IMR-90 (cell line): Measurements from ENCODE around the gene SMIM26. TPM values are rescaled to one million over a fixed set of nuclear protein-coding genes. Genes with fewer than 3 reads are reported as not detected.

ENCODE experiments used
- ATAC-seq: fragments of 200-7000 bp; cut with Tn5 transposase; 2 replicates; pipeline ENCODE4 v1.9.1; 2020; ENCODE audit warnings: low read depth, mild to moderate bottlenecking, moderate library complexity
- BruUV-seq: library from RNA; stranded (reverse); fragments of 400-500 nt; replicated peaks from 2 replicates; lab custom pipeline; 2021; lab: Mats Ljungman, UMichigan
- CTCF ChIA-PET: fragments of 300-600 bp; formaldehyde crosslinking; extraction: SDS; loops from one replicate; lab custom pipeline; 2021; ENCODE audit warnings: antibody characterized with exemption; lab: Yijun Ruan, JAX
- POLR2A ChIA-PET: fragments of 300-600 bp; sonication (Branson Sonifier 250); formaldehyde crosslinking; loops from one replicate; lab custom pipeline; 2022; ENCODE audit warnings: antibody characterized with exemption; ENCODE audit not compliant: unreplicated experiment; lab: Charles Lee
- DNase-seq: peaks from one replicate; pipeline ENCODE4 v3.0.0; 2013
- H2AFZ ChIP-seq: replicated peaks from 2 replicates; pipeline ENCODE3; 2013; ENCODE audit warnings: low read length, mild to moderate bottlenecking; ENCODE audit not compliant: poor library complexity
- H2AK5ac ChIP-seq: 2 replicates; pipeline ENCODE4 v1.6.1; 2013; ENCODE audit warnings: low read depth, low read length, inconsistent platforms
- H2AK9ac ChIP-seq: replicated peaks from 2 replicates; pipeline ENCODE3; 2013; ENCODE audit warnings: mild to moderate bottlenecking, low read depth, low read length, moderate library complexity; ENCODE audit not compliant: poor library complexity
- H2BK120ac ChIP-seq: 2 replicates; pipeline ENCODE4 v1.6.1; 2013; ENCODE audit warnings: low read depth, low read length, inconsistent platforms
- H2BK15ac ChIP-seq: 3 replicates; pipeline ENCODE4 v1.6.1; 2013; ENCODE audit warnings: low read depth, low read length, inconsistent platforms
- H2BK20ac ChIP-seq: 2 replicates; pipeline ENCODE4 v1.6.1; 2013; ENCODE audit warnings: low read depth, mild to moderate bottlenecking, inconsistent platforms, low read length, moderate library complexity
- H2BK5ac ChIP-seq: 2 replicates; pipeline ENCODE4 v1.6.1; 2013; ENCODE audit warnings: mild to moderate bottlenecking, low read depth, low read length, inconsistent platforms; ENCODE audit not compliant: poor library complexity, severe bottlenecking
- H3K14ac ChIP-seq: replicated peaks from 2 replicates; pipeline ENCODE4 v1.6.1; 2013; ENCODE audit warnings: low read depth, low read length, inconsistent platforms
- H3K18ac ChIP-seq: 2 replicates; pipeline ENCODE4 v1.6.1; 2013; ENCODE audit warnings: low read depth, low read length, control low read depth
- H3K23ac ChIP-seq: 2 replicates; pipeline ENCODE4 v1.6.1; 2013; ENCODE audit warnings: low read depth, low read length, inconsistent platforms
- H3K27ac ChIP-seq: 2 replicates; pipeline ENCODE4 v1.5.1; 2013; ENCODE audit warnings: mild to moderate bottlenecking, control low read depth, low read length; ENCODE audit not compliant: insufficient read depth
- H3K27me3 ChIP-seq: 2 replicates; pipeline ENCODE4 v1.6.1; 2013; ENCODE audit warnings: low read length; ENCODE audit not compliant: control insufficient read depth, insufficient read depth
- H3K36me3 ChIP-seq: 2 replicates; pipeline ENCODE4 v1.6.1; 2013; ENCODE audit warnings: low read length, mixed read lengths; ENCODE audit not compliant: control insufficient read depth, insufficient read depth
- H3K4ac ChIP-seq: 2 replicates; pipeline ENCODE4 v1.6.1; 2013; ENCODE audit warnings: low read depth, low read length, inconsistent platforms
- H3K4me1 ChIP-seq: 2 replicates; pipeline ENCODE4 v1.6.1; 2013; ENCODE audit warnings: low read length, mixed read lengths; ENCODE audit not compliant: control insufficient read depth, insufficient read depth
- H3K4me2 ChIP-seq: 2 replicates; pipeline ENCODE4 v1.6.1; 2013; ENCODE audit warnings: low read depth, mild to moderate bottlenecking, control low read depth, low read length, moderate library complexity
- H3K4me3 ChIP-seq: 2 replicates; pipeline ENCODE4 v1.5.1; 2013; ENCODE audit warnings: low read depth, mild to moderate bottlenecking, control low read depth, low read length, moderate library complexity; ENCODE audit not compliant: insufficient read depth
- H3K56ac ChIP-seq: 2 replicates; pipeline ENCODE4 v1.6.1; 2013; ENCODE audit warnings: low read length, inconsistent platforms; ENCODE audit not compliant: insufficient read depth; ENCODE audit errors: extremely low read depth
- H3K79me1 ChIP-seq, 2 experiments: 2 replicates each; pipeline ENCODE4 v1.6.1; 2013; ENCODE audit warnings: low read length in 2 of 2, inconsistent platforms in 1 of 2, low read depth in 1 of 2
- H3K9ac ChIP-seq: 2 replicates; pipeline ENCODE4 v1.6.1; 2013; ENCODE audit warnings: low read depth, low read length, control low read depth
- H3K9me1 ChIP-seq: 2 replicates; pipeline ENCODE4 v1.6.1; 2013; ENCODE audit warnings: low read length, inconsistent platforms; ENCODE audit not compliant: insufficient read depth
- H3K9me3 ChIP-seq: 2 replicates; pipeline ENCODE4 v1.6.1; 2013; ENCODE audit warnings: low read length; ENCODE audit not compliant: control insufficient read depth, insufficient read depth
- H4K20me1 ChIP-seq: 2 replicates; pipeline ENCODE4 v1.6.1; 2013; ENCODE audit warnings: low read length, inconsistent platforms; ENCODE audit not compliant: insufficient read depth
- H4K5ac ChIP-seq: 2 replicates; pipeline ENCODE4 v1.6.1; 2013; ENCODE audit warnings: mild to moderate bottlenecking, low read depth, low read length, control low read depth
- H4K8ac ChIP-seq, 2 experiments: 2 replicates each; pipeline ENCODE4 v1.6.1; 2013; ENCODE audit warnings: low read depth in 2 of 2, low read length in 2 of 2, control low read depth in 1 of 2, inconsistent platforms in 1 of 2
- H4K91ac ChIP-seq: 2 replicates; pipeline ENCODE4 v1.6.1; 2013; ENCODE audit warnings: low read depth, low read length, inconsistent platforms; ENCODE audit not compliant: insufficient read depth
- FOS ChIP-seq: fragments of 150-350 bp; IDR thresholded peaks from 2 replicates; pipeline ENCODE4 v1.6.1; 2016; ENCODE audit warnings: low read depth, low read length
- SMC3 ChIP-seq: fragments of 150-350 bp; IDR thresholded peaks from 2 replicates; pipeline ENCODE4 v1.6.1; 2016; ENCODE audit warnings: low read depth, mild to moderate bottlenecking, antibody characterized with exemption, low read length, moderate library complexity
- WGBS, 2 experiments: methylation state at CpG; one replicate each; pipeline versions ENCODE4 v1.1.5 to v1.1.7; 2013; ENCODE audit warnings: missing lambda C conversion rate in 2 of 2; ENCODE audit not compliant: insufficient read length in 1 of 2; ENCODE audit errors: extremely low coverage in 2 of 2; 5-methylcytosine and 5-hydroxymethylcytosine counted together
- dilution Hi-C: fragments of 300-500 bp; cut with HindIII; formaldehyde crosslinking; loops from one replicate; pipeline ENCODE4 v1.14.3; 2018; ENCODE audit warnings: low sequenced_read_pairs; ENCODE audit not compliant: unreplicated experiment
- in situ Hi-C: fragments of 300-500 bp; cut with MboI; formaldehyde crosslinking; loops from 3 replicates; pipeline ENCODE4 v1.14.3; 2019; ENCODE audit warnings: low sequenced_read_pairs, inconsistent platforms, mixed read lengths
- intact Hi-C: fragments of 100-400 bp; cut with micrococcal nuclease; formaldehyde crosslinking; loops from 2 replicates; pipeline ENCODE4 v1.10.0; 2022
- polyA plus RNA-seq, 3 experiments: library from polyadenylated mRNA; depleted of rRNA; stranded (reverse); fragments of >200 nt; gene quantifications; 2 replicates each; pipeline ENCODE4 v1.2.3, GENCODE V29; 2012; ENCODE audit warnings: low replicate concordance in 1 of 3
- total RNA-seq: library from RNA; depleted of rRNA; stranded (reverse); fragments of >200 nt; gene quantifications from 2 replicates; pipeline ENCODE4 v1.2.3, GENCODE V29; 2012

SMIM26 gene
- total and polyA plus RNA-seq, 2 of the 4 experiments (the other 2 are of a cell fraction) = 42.8 to 45.7 TPM

- TF ChIP-seq SMC3 = no peak
- no peak for TF ChIP-seq FOS
- no peak overlapping the region for H2BK20ac ChIP-seq
- H3K18ac ChIP-seq = no peak overlapping the region
- H3K27me3 ChIP-seq = no peaks in the 10 kb centered on the region
- DNase-seq (no peak), ATAC-seq (no peak)
- H2AFZ ChIP-seq = no peak overlapping the region
- WGBS, 2 experiments = 100% methylated on average over 1 of the region's 2 CpGs; no CpG with 5 or more reads in 1 of the 2 experiments
- H4K8ac ChIP-seq = no peak overlapping the region
- no peak overlapping the region for H2BK120ac ChIP-seq
- no peak overlapping the region for H2BK5ac ChIP-seq
- H4K20me1 ChIP-seq = no peaks in the 10 kb centered on the region
- H3K4ac ChIP-seq = no peak overlapping the region
- H2AK9ac ChIP-seq = no peak overlapping the region
- H4K5ac ChIP-seq = no peak overlapping the region
- no peak overlapping the region for H3K27ac ChIP-seq
- dilution Hi-C loops (no loop called here), intact Hi-C loops (no loop called here), in situ Hi-C loops (no loop called here)
- H3K14ac ChIP-seq = no peak overlapping the region
- no peak overlapping the region for H3K4me3 ChIP-seq
- no TSS peak for BruUV-seq
- POLR2A ChIA-PET = no interaction called here
- no peak overlapping the region for H2AK5ac ChIP-seq
- no peak overlapping the region for H3K56ac ChIP-seq
- CTCF ChIA-PET = no interaction called here
- peaks cover 8 to 29% of the 10 kb centered on the region in 2 experiments for H3K79me1 ChIP-seq
- no peak overlapping the region for H3K4me2 ChIP-seq
- no peaks in the 10 kb centered on the region for H3K9me3 ChIP-seq
- H3K23ac ChIP-seq = no peak overlapping the region
- H3K9ac ChIP-seq = no peak overlapping the region
- H2BK15ac ChIP-seq = no peak overlapping the region
- peaks cover 8% of the 10 kb centered on the region for H3K36me3 ChIP-seq
- H3K9me1 ChIP-seq = peaks cover 8% of the 10 kb centered on the region
- H4K91ac ChIP-seq = no peak overlapping the region
- peaks cover under 1% of the 10 kb centered on the region; the same call in 1 of the 2 replicates for H3K4me1 ChIP-seq
Observed at GRCh38 chr20:18571578-18571977, 4.3 kb downstream of the SMIM26 start.
